Activated CD8-positive, alpha-beta memory T cell treated with anti-CD3 and anti-CD28 coated beads, Interleukin-2, amount 10 ng/mL, durations not matched to agents 7 days and 5 days (primary cell): ENCODE measurements around the gene HSPG2. TPM values are rescaled to one million over a fixed set of nuclear protein-coding genes. Genes with fewer than 3 reads are reported as not detected.
"Not testable (repeated sequence)": the region's sequence is repeated elsewhere in the genome, so short reads cannot be mapped to it uniquely, and the experiment has no call there.

Experiments used
- ATAC-seq: fragments of 150-1000 bp; cut with Tn5 transposase; one replicate; pipeline ENCODE4 v1.10.0; 2021; ENCODE audit warnings: moderate library complexity
- CTCF ChIA-PET: fragments of 350-600 bp; sonication (Branson Sonifier 250); formaldehyde crosslinking; loops from one replicate; lab custom pipeline; 2021; ENCODE audit warnings: antibody characterized with exemption; lab: Charles Lee
- DNase-seq: peaks from one replicate; pipeline ENCODE4 v3.0.0-alpha.2; 2020
- H3K27ac Mint-ChIP-seq: one replicate; pipeline ENCODE4 v1.8.0; 2021; ENCODE audit warnings: mild to moderate bottlenecking, mixed read lengths
- H3K27me3 Mint-ChIP-seq: one replicate; pipeline ENCODE4 v1.8.0; 2021; ENCODE audit warnings: mixed read lengths
- H3K36me3 Mint-ChIP-seq: one replicate; pipeline ENCODE4 v1.8.0; 2021; ENCODE audit warnings: mild to moderate bottlenecking, mixed read lengths
- H3K4me1 Mint-ChIP-seq: one replicate; pipeline ENCODE4 v1.8.0; 2021; ENCODE audit warnings: mixed read lengths
- H3K4me3 Mint-ChIP-seq: one replicate; pipeline ENCODE4 v1.8.0; 2021; ENCODE audit warnings: mild to moderate bottlenecking, moderate library complexity, mixed read lengths
- H3K9me3 Mint-ChIP-seq: one replicate; pipeline ENCODE4 v1.8.0; 2022; ENCODE audit warnings: low read depth, mixed read lengths
- total RNA-seq, 2 experiments: library from RNA; stranded (reverse); gene quantifications; one replicate each; pipeline ENCODE4 v1.2.3, GENCODE V29; 2021

The HSPG2 gene
- 1 to 10 TPM; 1.0 to 2.5 TPM for total RNA-seq

GRCh38 chr1:21937034-21937371 lies at the start of gene HSPG2:
TSS of gene HSPG2 (minus strand) at chr1:21937310. CDS start at chr1:21937217, 93 bp downstream.
- Mint-ChIP-seq H3K4me1 (peaks cover 5% of the 10 kb centered on the region), H3K4me3 (peak within 1 kb of the TSS; percentile 76), H3K36me3 (peaks cover 3% of the 10 kb centered on the region), H3K27ac (no peak within 1 kb of the TSS), H3K9me3 (no peaks in the 10 kb centered on the region), H3K27me3 (peaks cover 45% of the 10 kb centered on the region)
- DNase-seq, result no peak
- no peak for ATAC-seq
- CTCF ChIA-PET, result no interaction called here

DNA sequence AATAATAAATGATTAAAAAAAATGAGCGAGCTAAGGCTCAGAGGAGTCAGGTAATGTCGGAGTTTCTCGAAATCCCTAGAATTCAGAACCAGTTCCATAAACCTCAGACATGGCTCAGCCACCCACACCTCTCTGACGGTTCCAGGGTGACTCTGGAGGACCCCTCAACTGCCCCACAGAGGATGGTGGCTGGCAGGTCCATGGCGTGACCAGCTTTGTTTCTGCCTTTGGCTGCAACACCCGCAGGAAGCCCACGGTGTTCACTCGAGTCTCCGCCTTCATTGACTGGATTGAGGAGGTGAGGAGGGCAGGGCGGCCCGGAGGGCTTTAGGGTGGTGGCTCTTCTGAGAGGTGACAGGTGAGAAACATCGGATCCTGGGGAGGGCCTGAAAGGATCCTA lies 49.3 kb upstream of the HSPG2 start:
- ATAC-seq, DNase-seq, H3K4me3 Mint-ChIP-seq, CTCF ChIA-PET, H3K27me3 Mint-ChIP-seq, H3K9me3 Mint-ChIP-seq, H3K4me1 Mint-ChIP-seq, H3K27ac Mint-ChIP-seq, H3K36me3 Mint-ChIP-seq: not testable (repeated sequence)

DNA sequence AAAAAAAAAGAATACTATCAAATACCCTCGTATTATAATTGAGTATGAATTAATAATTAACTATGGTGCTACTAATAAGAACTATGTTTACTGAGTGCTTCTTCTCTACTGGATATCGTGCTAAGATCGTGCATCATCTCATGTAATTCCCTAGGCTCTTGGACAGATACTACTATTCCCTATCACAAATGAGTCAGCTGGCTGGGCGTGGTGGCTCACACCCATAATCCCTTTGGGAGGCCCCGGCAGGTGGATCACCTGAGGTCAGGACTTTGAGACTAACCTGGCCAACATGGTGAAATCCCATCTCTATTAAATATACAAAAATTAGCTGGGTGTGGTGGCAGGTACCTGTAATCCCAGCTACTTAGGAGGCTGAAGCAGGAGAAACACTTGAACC lies 48.8 kb upstream of the HSPG2 start:
- H3K4me3 Mint-ChIP-seq, H3K27ac Mint-ChIP-seq, CTCF ChIA-PET, H3K36me3 Mint-ChIP-seq, ATAC-seq, H3K27me3 Mint-ChIP-seq, H3K4me1 Mint-ChIP-seq, H3K9me3 Mint-ChIP-seq, DNase-seq: not testable (repeated sequence)

- H3K27me3 Mint-ChIP-seq, CTCF ChIA-PET, ATAC-seq, H3K4me3 Mint-ChIP-seq, H3K4me1 Mint-ChIP-seq, H3K9me3 Mint-ChIP-seq, H3K36me3 Mint-ChIP-seq, DNase-seq, H3K27ac Mint-ChIP-seq: not testable (repeated sequence)
Observed at GRCh38 chr1:21983539-21983938, 46.4 kb upstream of the HSPG2 start.

GRCh38 chr1:21982122-21982521 lies 45.0 kb upstream of the HSPG2 start:
- not testable (repeated sequence) for H3K4me3 Mint-ChIP-seq, H3K4me1 Mint-ChIP-seq, H3K36me3 Mint-ChIP-seq, H3K27ac Mint-ChIP-seq, H3K27me3 Mint-ChIP-seq, H3K9me3 Mint-ChIP-seq, DNase-seq, ATAC-seq
- CTCF ChIA-PET, result interaction anchor here (0.6 kb wide), 1 partner anchor 10 kb away, joined by 3 read pairs; no protein-coding TSS in a partner anchor

DNA sequence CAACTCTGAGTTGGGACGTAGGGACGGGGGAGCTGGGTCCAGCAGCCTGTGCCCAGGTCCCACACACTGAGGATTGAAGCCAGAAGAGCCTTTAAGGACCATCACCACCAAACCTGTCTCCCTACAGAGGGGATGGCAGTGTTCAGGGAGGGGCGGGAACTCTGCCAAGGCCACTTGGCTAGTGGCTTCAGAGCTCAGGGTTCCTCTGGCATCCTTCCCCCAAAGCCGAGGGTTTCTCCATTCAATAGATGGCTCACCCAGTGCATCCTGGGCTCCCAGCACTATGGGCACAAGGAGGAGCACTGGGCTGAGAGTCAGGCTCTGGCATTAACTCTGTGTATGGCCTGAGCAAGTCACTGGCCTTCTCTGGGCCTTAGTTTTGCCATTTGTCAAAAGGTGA lies 44.1 kb upstream of the HSPG2 start:
- ATAC-seq, CTCF ChIA-PET: not testable (repeated sequence)

DNA sequence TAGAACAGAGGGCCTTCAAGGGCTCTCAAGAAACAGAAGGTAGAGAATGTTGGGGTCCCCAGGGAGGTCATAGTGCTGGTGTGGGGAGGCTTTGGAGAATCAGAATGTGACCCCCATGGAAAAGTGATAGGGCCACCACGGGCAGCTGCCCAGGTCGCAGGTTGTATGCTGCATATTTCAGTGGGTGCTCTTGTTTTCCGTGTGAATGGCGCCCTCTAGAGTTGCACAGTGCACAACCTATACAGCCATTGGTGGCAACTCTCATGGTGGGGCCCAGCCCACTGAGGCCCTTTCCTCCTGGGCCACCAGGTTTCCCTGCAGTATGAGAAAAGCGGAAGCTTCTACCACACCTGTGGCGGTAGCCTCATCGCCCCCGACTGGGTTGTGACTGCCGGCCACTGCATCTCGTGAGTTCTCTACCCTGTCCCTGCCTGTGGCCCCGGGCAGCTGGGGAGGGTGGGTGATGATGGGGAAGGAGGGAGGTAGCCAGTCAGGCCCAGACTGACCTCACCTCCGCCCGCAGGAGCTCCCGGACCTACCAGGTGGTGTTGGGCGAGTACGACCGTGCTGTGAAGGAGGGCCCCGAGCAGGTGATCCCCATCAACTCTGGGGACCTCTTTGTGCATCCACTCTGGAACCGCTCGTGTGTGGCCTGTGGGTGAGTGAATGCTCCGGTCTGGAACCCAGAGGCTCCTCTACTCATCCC lies 43.6 kb upstream of the HSPG2 start:
- CTCF ChIA-PET, H3K36me3 Mint-ChIP-seq, ATAC-seq, H3K9me3 Mint-ChIP-seq, DNase-seq, H3K27me3 Mint-ChIP-seq, H3K27ac Mint-ChIP-seq, H3K4me1 Mint-ChIP-seq, H3K4me3 Mint-ChIP-seq: not testable (repeated sequence)

More for the DNA sequence above, 44.1 kb upstream of the HSPG2 start:
- H3K36me3 Mint-ChIP-seq, H3K27ac Mint-ChIP-seq, H3K4me3 Mint-ChIP-seq, H3K27me3 Mint-ChIP-seq, DNase-seq, H3K9me3 Mint-ChIP-seq, H3K4me1 Mint-ChIP-seq: not testable (repeated sequence)

- CTCF ChIA-PET, result not testable (repeated sequence)
Observed at GRCh38 chr1:21978209-21978608, 41.1 kb upstream of the HSPG2 start.

GRCh38 chr1:21976703-21977239 lies 39.7 kb upstream of the HSPG2 start, which contains the start of gene CELA3B:
TSS of gene CELA3B (plus strand) at chr1:21977022. CDS start at chr1:21977040, 18 bp downstream.
- H3K36me3 Mint-ChIP-seq, H3K4me1 Mint-ChIP-seq, H3K9me3 Mint-ChIP-seq, DNase-seq, H3K4me3 Mint-ChIP-seq, H3K27ac Mint-ChIP-seq, ATAC-seq, CTCF ChIA-PET, H3K27me3 Mint-ChIP-seq: not testable (repeated sequence)

More at GRCh38 chr1:21978209-21978608, 41.1 kb upstream of the HSPG2 start:
- not testable (repeated sequence) for H3K27me3 Mint-ChIP-seq, DNase-seq, H3K4me1 Mint-ChIP-seq, H3K27ac Mint-ChIP-seq, H3K9me3 Mint-ChIP-seq, H3K4me3 Mint-ChIP-seq, ATAC-seq, H3K36me3 Mint-ChIP-seq

DNA sequence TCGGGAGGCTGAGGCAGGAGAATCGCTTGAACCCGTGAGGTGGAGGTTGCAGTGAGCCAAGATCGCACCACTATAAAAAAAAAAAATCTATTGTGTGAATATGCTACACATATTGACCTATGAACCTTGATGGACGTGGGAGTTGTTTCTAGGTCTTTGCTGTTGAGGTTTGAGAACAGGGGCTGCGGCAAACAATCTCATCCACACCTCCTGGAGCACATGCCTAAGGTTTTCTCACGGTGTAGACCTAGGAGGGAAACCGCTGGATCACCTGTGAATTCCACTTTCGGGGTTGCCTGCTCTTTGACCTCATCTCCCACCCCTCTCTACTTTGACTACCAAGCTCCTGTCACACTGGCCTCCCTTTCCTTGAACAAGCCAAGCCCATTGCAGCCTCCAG lies 38.2 kb upstream of the HSPG2 start:
- not testable (repeated sequence) for H3K9me3 Mint-ChIP-seq, ATAC-seq

DNA sequence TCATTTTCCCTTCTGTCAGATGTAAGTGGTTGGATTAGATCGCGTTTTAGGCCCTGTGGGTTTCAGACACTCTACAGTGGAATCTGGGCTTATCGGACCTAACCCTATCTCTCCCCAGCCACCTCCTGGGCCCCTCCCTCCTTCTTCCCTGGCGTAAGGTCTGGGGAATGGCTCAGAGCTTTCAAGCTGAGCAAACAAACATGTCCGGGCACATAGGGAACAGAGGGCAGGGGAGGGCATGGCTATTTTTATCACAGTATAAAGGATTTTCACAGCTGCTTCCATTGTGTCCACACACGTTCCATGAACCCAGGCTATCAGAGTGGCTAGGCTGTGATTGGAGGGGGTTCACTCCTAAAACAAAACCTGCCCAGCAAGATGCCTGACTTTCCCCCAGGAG lies 37.6 kb upstream of the HSPG2 start:
- H3K27me3 Mint-ChIP-seq, H3K9me3 Mint-ChIP-seq, H3K27ac Mint-ChIP-seq, H3K36me3 Mint-ChIP-seq, H3K4me1 Mint-ChIP-seq, DNase-seq, H3K4me3 Mint-ChIP-seq, ATAC-seq, CTCF ChIA-PET: not testable (repeated sequence)

More for the DNA sequence above, 38.2 kb upstream of the HSPG2 start:
- CTCF ChIA-PET, DNase-seq, H3K4me1 Mint-ChIP-seq, H3K36me3 Mint-ChIP-seq, H3K27me3 Mint-ChIP-seq, H3K27ac Mint-ChIP-seq, H3K4me3 Mint-ChIP-seq: not testable (repeated sequence)

DNA sequence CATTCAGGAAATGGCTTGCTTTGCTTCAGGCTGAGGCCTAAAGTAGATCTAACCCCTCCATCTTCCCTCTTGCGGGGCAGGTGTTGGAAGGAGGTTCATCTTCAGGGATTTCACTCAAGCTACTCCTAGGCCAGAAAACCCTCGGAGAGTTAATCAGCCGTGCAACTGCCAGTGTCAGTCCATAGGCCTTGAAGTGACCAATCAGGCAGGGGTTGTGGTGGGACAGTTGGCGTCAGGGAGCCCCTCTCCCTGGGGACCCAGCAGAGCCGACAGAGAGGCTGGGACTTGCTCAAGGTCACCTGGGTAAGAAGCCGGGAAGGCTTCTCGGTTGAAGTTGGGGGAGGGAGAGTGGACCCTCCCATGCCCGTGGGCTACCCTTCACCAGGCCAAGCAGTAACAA lies 36.8 kb upstream of the HSPG2 start:
- DNase-seq, H3K4me1 Mint-ChIP-seq, ATAC-seq, H3K36me3 Mint-ChIP-seq, H3K9me3 Mint-ChIP-seq, H3K27me3 Mint-ChIP-seq, H3K27ac Mint-ChIP-seq, H3K4me3 Mint-ChIP-seq, CTCF ChIA-PET: not testable (repeated sequence)

DNA sequence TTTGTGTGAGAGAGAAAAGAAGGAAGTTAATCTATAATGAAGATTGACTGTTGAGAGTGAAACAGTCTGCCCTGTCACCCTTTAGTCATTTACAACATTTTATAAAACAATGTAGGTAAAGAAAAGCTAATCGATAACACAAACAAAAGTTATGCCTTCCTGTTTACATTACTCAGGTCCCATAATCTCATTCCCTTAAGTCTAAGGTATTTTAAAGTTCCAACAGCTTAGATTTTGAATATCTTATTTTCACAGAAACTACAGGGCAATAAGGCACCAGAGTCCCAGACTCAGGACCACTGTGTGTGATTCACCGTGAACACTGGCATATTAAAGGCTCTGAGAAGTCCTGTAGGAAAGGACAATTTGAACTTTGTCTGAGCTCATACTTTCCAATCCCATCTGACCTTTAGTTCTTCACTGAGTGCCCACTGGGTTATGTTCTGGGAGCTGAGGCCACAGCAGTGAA lies 35.9 kb upstream of the HSPG2 start:
- H3K27me3 Mint-ChIP-seq, H3K36me3 Mint-ChIP-seq, H3K9me3 Mint-ChIP-seq, CTCF ChIA-PET, H3K27ac Mint-ChIP-seq, DNase-seq, H3K4me3 Mint-ChIP-seq, ATAC-seq, H3K4me1 Mint-ChIP-seq: not testable (repeated sequence)

GRCh38 chr1:21970523-21970922 lies 33.4 kb upstream of the HSPG2 start:
- ATAC-seq, CTCF ChIA-PET, H3K4me1 Mint-ChIP-seq, H3K27ac Mint-ChIP-seq, H3K36me3 Mint-ChIP-seq, H3K4me3 Mint-ChIP-seq, H3K9me3 Mint-ChIP-seq, DNase-seq, H3K27me3 Mint-ChIP-seq: not testable (repeated sequence)
